Sigmoid colon (tissue), 7 donors: ENCODE data around the gene GPC3. TPM values are rescaled to one million over a fixed set of nuclear protein-coding genes. Genes with fewer than 3 reads are reported as not detected.

Experiments used
- DNase-seq: peaks from one replicate; pipeline ENCODE4 v3.0.0-alpha.2; 2019
- H3K27ac ChIP-seq, 4 donors: fragments of 200-600 bp; sonication (generic); one replicate each; pipeline ENCODE4 v1.5.1; 2016 to 2019; ENCODE audit warnings: mild to moderate bottlenecking in 1 of 4
- H3K27me3 ChIP-seq, 3 donors: fragments of 200-600 bp; sonication (generic); one replicate each; pipeline ENCODE4 v1.5.1; 2019; ENCODE audit warnings: mild to moderate bottlenecking in 1 of 3
- H3K36me3 ChIP-seq, 4 donors: fragments of 200-600 bp; sonication (generic); one replicate each; pipeline ENCODE4 v1.5.1; 2016 to 2019
- H3K4me1 ChIP-seq, 4 donors: fragments of 200-600 bp; sonication (generic); one replicate each; pipeline ENCODE4 v1.5.1; 2017 to 2019
- H3K4me3 ChIP-seq, 4 donors: fragments of 200-600 bp; sonication (generic); one replicate each; pipeline ENCODE4 v1.5.1; 2017 to 2019; ENCODE audit warnings: mild to moderate bottlenecking in 2 of 4, moderate library complexity in 1 of 4
- H3K9me3 ChIP-seq, 4 donors: fragments of 200-600 bp in 3 of 4; sonication (generic) in 3 of 4; one replicate each; pipeline versions ENCODE4 v1.5.1 to v1.6.1; 2013 to 2019
- EP300 ChIP-seq, 4 donors: sonication (generic); formaldehyde crosslinking; IDR thresholded peaks; one replicate each; pipeline ENCODE4 v1.6.1; 2017; ENCODE audit warnings: antibody characterized with exemption in 4 of 4
- POLR2A ChIP-seq, 2 donors: fragments of 450-650 bp; IDR thresholded peaks; one replicate each; pipeline ENCODE4 v1.6.1; 2016; ENCODE audit warnings: antibody characterized with exemption in 2 of 2, mild to moderate bottlenecking in 2 of 2, moderate library complexity in 2 of 2
- POLR2AphosphoS5 ChIP-seq, 4 donors: sonication (generic); formaldehyde crosslinking; IDR thresholded peaks; one replicate each; pipeline ENCODE4 v1.6.1; 2017; ENCODE audit warnings: antibody characterized with exemption in 4 of 4
- WGBS, 2 donors: extraction: QIAGEN DNeasy Blood & Tissue Kit; methylation state at CpG; one replicate each; pipeline ENCODE4 v1.1.7; 2013; 5-methylcytosine and 5-hydroxymethylcytosine counted together
- intact Hi-C: fragments of 100-400 bp; cut with DNase I; formaldehyde crosslinking; loops from one replicate; pipeline ENCODE4 v1.15.1; 2023
- polyA plus RNA-seq, 3 donors: library from polyadenylated mRNA; stranded (reverse); fragments of 200-250 nt; gene quantifications; one replicate each; pipeline ENCODE4 v1.2.3, GENCODE V29; 2013
- total RNA-seq, 4 donors: library from RNA; depleted of rRNA; stranded (reverse); fragments of >200 nt; gene quantifications; one replicate each; pipeline ENCODE4 v1.1.0, GENCODE V29; 2016
- TF ChIP-seq, protein P1 (sequence below), 4 experiments: fragments of 450-650 bp in 3 of 4; fragments of 200-600 bp in 1 of 4; IDR thresholded peaks; one replicate each; pipeline ENCODE4 v1.5.1; 2016 to 2019; ENCODE audit warnings: antibody characterized with exemption in 4 of 4, mild to moderate bottlenecking in 3 of 4, moderate library complexity in 2 of 4
- donor health status: healthy with polysubstance abuse.
- donor health status: Bipolar disorder and iron deficiency.
- donor health status: healthy.

The GPC3 gene
- total and polyA plus RNA-seq, 7 donors = 0.46 to 31.4 (median 2.7) TPM

DNA sequence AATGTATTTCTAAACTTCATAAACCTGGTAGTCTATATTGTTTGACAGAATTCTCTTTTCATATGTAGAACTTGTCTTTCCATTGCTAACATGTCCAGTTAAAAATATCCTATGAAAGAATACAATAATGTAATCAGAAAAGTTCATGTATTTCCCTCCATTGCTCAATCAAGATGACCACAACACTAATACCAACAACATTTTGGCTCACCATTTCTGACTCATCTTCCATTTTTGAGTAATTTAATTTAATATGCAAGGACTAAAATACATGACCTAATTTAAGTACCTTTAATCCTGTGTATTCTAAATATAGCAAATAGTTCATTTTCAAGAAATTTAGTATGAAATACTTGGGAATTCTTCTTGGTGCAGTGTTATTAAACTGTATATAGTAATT is 330.6 kb downstream of the GPC3 start:
- no peak for DNase-seq
- Histone ChIP-seq H3K4me3 (no peak overlapping the region), H3K27me3 (no peaks in the 10 kb centered on the region), H3K27ac (no peak overlapping the region), H3K36me3 (no peaks in the 10 kb centered on the region), H3K4me1 (peaks cover 0 to 6% (median 0%) of the 10 kb centered on the region in 4 donors), H3K9me3 (no peaks in the 10 kb centered on the region)
- intact Hi-C loops = no loop called here
- TF ChIP-seq EP300 (IDR thresholded peaks at IDR 0.05) (no peak), POLR2A (IDR thresholded peaks at IDR 0.05) (no peak), POLR2AphosphoS5 (IDR thresholded peaks at IDR 0.05) (no peak)
- TF ChIP-seq, protein P1, sequence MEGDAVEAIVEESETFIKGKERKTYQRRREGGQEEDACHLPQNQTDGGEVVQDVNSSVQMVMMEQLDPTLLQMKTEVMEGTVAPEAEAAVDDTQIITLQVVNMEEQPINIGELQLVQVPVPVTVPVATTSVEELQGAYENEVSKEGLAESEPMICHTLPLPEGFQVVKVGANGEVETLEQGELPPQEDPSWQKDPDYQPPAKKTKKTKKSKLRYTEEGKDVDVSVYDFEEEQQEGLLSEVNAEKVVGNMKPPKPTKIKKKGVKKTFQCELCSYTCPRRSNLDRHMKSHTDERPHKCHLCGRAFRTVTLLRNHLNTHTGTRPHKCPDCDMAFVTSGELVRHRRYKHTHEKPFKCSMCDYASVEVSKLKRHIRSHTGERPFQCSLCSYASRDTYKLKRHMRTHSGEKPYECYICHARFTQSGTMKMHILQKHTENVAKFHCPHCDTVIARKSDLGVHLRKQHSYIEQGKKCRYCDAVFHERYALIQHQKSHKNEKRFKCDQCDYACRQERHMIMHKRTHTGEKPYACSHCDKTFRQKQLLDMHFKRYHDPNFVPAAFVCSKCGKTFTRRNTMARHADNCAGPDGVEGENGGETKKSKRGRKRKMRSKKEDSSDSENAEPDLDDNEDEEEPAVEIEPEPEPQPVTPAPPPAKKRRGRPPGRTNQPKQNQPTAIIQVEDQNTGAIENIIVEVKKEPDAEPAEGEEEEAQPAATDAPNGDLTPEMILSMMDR (IDR thresholded peaks at IDR 0.05) = no peak

DNA sequence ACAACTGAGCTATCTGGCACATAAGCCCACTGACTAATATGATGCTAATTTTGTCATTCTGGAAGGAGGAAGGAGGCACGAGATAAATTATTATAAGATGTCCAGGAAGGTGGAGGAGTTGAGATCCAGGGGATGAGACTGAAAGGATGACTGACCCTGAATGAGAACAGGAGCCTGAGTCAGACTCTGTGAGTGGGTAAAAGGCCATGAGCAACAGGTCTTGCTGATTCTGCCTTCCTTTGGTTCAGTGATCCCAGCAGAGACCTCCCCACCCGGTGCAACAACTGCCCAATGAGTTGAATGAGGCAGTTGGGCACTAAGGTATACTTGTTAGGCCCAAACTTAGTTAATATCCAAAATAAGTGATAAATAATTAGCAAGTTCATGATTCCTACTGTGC is 332.0 kb downstream of the GPC3 start:
- TF ChIP-seq POLR2AphosphoS5 (IDR thresholded peaks at IDR 0.05) (no peak), POLR2A (IDR thresholded peaks at IDR 0.05) (no peak), EP300 (IDR thresholded peaks at IDR 0.05) (no peak)
- TF ChIP-seq, protein P1 (IDR thresholded peaks at IDR 0.05) = no peak
- Histone ChIP-seq H3K4me1 (peaks cover 0 to 6% (median 0%) of the 10 kb centered on the region in 4 donors), H3K36me3 (no peaks in the 10 kb centered on the region), H3K27ac (no peak overlapping the region), H3K9me3 (no peaks in the 10 kb centered on the region), H3K4me3 (no peak overlapping the region), H3K27me3 (no peaks in the 10 kb centered on the region)
- intact Hi-C loops = no loop called here
- 90 to 92% methylated on average over 2 of the region's 2 CpGs for WGBS, 2 donors
- no peak for DNase-seq

DNA sequence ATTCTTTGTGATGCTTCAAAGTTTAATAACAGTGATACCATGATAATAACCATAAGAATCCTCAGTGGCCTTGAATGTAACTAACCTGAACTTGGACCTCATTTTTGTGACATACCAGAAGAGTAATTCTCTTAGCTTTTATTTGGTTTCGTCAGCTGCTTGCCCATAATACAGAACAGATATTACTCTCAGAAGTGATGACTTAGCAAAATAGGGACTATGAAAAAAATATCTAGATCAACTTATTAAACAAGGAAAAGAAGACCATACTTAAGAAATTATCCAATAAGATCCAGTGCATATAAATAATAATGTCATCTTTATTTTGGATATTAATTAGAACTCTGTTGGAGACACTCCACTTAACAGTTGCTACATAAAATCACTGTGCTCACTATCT is 333.2 kb downstream of the GPC3 start:
- intact Hi-C loops = no loop called here
- peaks cover 0 to 6% (median 0%) of the 10 kb centered on the region in 4 donors for H3K4me1 ChIP-seq

DNA sequence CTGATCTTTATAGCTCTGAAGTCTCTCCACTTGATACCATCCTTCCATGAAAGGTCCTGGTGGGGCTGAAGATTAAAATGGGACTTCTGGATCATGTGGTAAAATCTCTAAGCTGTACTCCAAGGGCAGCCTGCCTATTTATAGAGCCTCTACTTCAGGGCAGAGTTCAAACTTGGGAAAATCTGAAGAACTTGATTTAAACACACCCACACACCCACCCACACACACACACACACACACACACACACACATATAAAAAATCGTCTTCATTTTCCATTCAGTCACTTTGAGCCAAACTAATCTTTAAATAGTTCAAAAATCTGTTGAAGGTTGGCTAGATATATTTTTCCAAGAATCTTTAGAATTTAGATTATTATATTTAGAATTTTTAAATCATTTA is 335.2 kb downstream of the GPC3 start:
- H3K27me3 ChIP-seq = no peaks in the 10 kb centered on the region
- no peak for TF ChIP-seq POLR2AphosphoS5 (IDR thresholded peaks at IDR 0.05)
- H3K9me3 ChIP-seq = no peaks in the 10 kb centered on the region
- no peak for DNase-seq
- H3K4me3 ChIP-seq = no peak overlapping the region
- H3K36me3 ChIP-seq = no peaks in the 10 kb centered on the region
- intact Hi-C loops = no loop called here
- H3K4me1 ChIP-seq = no peaks in the 10 kb centered on the region
- H3K27ac ChIP-seq = no peak overlapping the region
- 11 to 47% methylated on average over 1 of the region's 1 CpG for WGBS, 2 donors

More for the DNA sequence above, 333.2 kb downstream of the GPC3 start:
- H3K27me3 ChIP-seq = no peaks in the 10 kb centered on the region
- TF ChIP-seq, protein P1 (IDR thresholded peaks at IDR 0.05) = no peak
- TF ChIP-seq POLR2AphosphoS5 (IDR thresholded peaks at IDR 0.05) = no peak
- no peak for TF ChIP-seq EP300 (IDR thresholded peaks at IDR 0.05)
- no peak for TF ChIP-seq POLR2A (IDR thresholded peaks at IDR 0.05)
- no peak overlapping the region for H3K4me3 ChIP-seq
- H3K36me3 ChIP-seq = no peaks in the 10 kb centered on the region
- WGBS, 2 donors = 90 to 91% methylated on average over 1 of the region's 1 CpG
- no peaks in the 10 kb centered on the region for H3K9me3 ChIP-seq
- DNase-seq = no peak
- no peak overlapping the region for H3K27ac ChIP-seq

DNA sequence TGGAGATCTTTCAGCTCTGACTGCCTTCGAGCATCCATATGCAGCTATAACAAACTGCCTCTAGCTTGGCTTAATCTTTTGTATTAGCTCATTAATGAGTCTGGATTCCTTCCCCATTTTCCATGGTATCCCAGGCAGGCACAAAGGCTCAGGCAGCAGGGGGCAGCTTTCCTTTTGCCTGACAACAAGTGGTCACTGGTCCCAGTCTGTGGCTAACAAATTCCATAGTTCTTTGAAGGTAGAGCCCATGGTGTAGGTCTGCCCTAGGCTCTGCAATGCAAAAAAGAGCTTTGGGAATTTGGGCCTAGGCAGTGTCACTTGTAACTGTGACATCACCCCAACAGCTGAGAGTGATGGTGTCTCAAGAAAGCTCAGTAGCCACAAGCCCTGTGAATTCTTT is 335.7 kb downstream of the GPC3 start:
- no peak for DNase-seq
- Histone ChIP-seq H3K4me1 (no peaks in the 10 kb centered on the region), H3K9me3 (no peaks in the 10 kb centered on the region), H3K36me3 (no peaks in the 10 kb centered on the region), H3K27ac (no peak overlapping the region), H3K27me3 (no peaks in the 10 kb centered on the region), H3K4me3 (no peak overlapping the region)
- intact Hi-C loops = no loop called here
- TF ChIP-seq POLR2A (IDR thresholded peaks at IDR 0.05) = no peak
- TF ChIP-seq EP300 (IDR thresholded peaks at IDR 0.05) = no peak
- TF ChIP-seq, protein P1 (IDR thresholded peaks at IDR 0.05) = no peak
- TF ChIP-seq POLR2AphosphoS5 (IDR thresholded peaks at IDR 0.05) = no peak
- WGBS, 2 donors = 86 to 95% methylated on average over 1 of the region's 1 CpG
